CD4-positive, alpha-beta T cell treated with Interleukin-21 for 1 hour (primary cell): ENCODE measurements around the gene GDPD5.

Experiments used
- DNase-seq: peaks from one replicate; pipeline ENCODE4 v3.0.0-alpha.2; 2020

Gene GDPD5

GRCh38 chr11:75388386-75389275, 137.1 kb downstream of the GDPD5 start:
- peak; percentile 86 for DNase-seq

- no peak for DNase-seq
Observed at GRCh38 chr11:75387736-75388294, 137.9 kb downstream of the GDPD5 start.

GRCh38 chr11:75386942-75387630, 138.7 kb downstream of the GDPD5 start:
- DNase-seq, result no peak
